ENCODE data around the gene TCFL5.
A peak's percentile ranks its signal among the peaks of the same experiment; 100 is the strongest.

The TCFL5 gene

DNA sequence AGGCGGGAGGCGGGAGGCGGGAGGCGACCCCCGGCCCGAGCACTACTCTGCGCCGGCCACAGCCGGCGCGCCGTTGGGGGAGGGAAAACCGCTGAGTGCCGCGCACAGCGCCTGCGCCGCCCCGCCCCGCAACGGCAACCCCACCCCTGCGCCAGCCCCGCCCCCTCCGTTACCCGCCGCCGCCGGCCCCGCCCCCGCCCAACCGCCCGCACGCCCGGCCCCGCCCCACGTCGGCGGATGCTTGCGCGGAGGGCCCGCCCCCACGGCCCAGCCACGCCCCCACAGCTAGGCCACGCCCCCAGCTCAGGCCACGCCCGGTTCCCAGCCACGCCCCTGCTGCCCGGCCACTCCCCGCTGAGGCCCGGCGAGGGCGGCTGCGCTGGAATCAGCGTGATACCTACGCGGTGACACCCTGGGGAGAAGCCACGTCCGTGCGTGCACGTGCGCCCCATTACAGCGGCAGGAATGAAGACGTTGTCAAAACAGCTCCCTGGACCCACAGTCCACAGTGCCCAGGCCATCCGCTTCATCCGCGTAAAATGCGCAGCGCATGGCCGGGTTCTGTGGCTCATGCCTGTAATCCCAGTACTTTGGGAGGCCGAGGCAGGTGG lies at the start of gene TCFL5:
TSS of gene TCFL5 (minus strand) at position 97 of the 611 bp plus-strand sequence. CDS start 152 bp downstream, outside the sequence.
- DNase-seq (ENCODE audit: low spot score) = peak; percentile 97

- no peak for DNase-seq (ENCODE audit: low spot score)
Observed at GRCh38 chr20:62910777-62911497, 49.3 kb upstream of the TCFL5 start.

DNA sequence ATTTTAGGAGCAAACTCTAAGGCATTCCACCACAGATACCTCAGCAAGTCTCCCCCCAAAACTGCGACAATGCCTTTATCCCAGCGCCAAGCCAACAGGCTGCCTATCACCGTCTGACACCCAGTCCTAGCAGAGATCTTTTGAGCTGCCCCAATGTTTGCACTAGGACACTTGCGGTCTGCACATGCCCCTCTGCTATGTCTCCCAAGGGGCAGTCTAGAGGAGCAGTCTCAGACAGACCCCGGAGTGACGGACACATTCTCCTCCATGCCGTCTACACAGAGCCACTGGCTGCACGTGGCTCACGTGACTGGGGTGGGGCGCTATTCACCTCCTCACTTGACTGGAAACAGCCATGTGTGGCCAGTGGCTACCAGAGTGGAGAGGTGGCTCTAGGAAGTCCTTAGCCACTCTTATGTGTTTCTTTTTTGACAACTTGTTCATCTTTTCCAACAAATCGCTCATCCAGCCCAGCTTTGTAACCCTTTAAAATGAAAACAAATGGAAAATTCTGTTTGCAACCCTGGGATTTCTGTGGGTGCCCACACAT lies 48.7 kb upstream of the TCFL5 start:
- DNase-seq (ENCODE audit: low spot score) = no peak

- no peak for DNase-seq (ENCODE audit: low spot score)
Observed at GRCh38 chr20:62908971-62909791, 47.6 kb upstream of the TCFL5 start.

GRCh38 chr20:62907384-62908317 lies 46.0 kb upstream of the TCFL5 start:
- DNase-seq (ENCODE audit: low spot score) = no peak

- no peak for DNase-seq (ENCODE audit: low spot score)
Observed at GRCh38 chr20:62906647-62907375, 45.2 kb upstream of the TCFL5 start.

DNA sequence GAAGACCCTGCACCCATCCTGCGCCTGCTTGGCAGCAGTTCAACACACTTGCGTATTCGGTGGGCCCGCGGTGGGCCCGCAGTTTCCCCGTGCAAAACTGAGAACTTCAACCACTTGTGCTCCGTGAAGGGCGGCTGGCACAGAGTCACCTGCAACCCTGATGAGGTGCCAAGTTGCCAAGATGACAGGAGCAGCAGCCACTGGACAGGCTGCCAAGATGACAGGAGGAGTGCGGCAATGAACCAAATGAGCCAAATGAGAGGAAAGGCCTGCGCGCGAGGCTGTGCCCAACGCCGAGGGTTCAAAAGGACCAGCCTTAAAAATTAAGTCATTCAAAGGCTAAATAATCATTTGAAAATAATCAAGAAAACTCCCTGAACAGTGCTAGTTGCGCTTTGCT lies 44.6 kb upstream of the TCFL5 start:
- no peak for DNase-seq (ENCODE audit: low spot score)

GRCh38 chr20:62905536-62906117 lies 44.0 kb upstream of the TCFL5 start:
- no peak for DNase-seq (ENCODE audit: low spot score)

DNA sequence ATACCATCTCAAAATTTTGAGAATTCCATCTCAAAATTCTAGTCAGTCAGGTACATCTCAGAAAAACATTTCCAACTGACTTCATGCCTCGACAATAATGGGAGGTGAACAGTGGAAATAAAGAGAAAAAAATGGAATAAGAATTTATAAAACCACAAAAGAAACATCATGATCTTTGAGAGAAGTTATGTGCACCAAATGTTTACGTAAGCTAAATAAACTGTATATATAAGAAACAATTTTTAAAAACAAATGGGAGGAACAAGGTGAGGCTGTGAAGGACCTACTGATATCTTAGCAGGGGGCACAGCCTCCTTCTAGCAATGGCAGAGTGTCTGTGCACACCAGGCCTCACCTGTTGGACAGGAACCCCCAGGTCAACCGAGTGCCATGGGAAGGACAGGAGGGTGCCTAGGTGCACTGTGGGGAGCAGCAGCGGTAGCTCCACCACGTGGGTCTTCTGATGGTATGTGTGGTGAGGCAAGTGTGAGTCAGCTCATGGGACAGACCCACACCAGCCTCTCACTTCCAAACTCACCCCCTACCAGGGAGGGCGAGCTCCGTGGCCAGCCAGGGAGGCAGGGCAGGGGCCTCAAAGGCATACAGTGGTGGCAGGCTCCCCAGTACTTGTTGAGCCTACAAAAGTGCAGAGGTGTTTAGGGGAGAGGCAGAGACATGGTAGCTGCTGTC lies 41.4 kb upstream of the TCFL5 start:
- no peak for DNase-seq (ENCODE audit: low spot score)

DNA sequence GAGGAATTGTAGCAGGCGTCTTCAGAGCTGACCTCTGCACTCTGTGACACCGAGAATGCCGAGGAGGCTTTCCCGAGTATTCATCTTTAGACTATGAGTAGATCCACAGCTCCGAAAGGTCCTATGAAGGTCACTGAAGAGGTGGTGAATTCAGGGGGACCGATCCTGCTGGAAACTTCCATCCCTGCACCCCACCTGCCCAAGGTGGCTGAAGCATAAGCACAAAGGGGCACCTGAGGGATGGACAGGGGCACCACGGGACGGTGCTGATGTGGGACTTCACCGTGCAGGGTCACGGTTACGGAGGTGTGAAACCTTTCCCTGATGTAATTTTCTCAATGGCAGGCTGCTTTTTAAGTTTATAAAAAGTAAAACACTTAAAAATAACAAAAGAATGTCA lies 40.3 kb upstream of the TCFL5 start:
- no peak for DNase-seq (ENCODE audit: low spot score)

DNA sequence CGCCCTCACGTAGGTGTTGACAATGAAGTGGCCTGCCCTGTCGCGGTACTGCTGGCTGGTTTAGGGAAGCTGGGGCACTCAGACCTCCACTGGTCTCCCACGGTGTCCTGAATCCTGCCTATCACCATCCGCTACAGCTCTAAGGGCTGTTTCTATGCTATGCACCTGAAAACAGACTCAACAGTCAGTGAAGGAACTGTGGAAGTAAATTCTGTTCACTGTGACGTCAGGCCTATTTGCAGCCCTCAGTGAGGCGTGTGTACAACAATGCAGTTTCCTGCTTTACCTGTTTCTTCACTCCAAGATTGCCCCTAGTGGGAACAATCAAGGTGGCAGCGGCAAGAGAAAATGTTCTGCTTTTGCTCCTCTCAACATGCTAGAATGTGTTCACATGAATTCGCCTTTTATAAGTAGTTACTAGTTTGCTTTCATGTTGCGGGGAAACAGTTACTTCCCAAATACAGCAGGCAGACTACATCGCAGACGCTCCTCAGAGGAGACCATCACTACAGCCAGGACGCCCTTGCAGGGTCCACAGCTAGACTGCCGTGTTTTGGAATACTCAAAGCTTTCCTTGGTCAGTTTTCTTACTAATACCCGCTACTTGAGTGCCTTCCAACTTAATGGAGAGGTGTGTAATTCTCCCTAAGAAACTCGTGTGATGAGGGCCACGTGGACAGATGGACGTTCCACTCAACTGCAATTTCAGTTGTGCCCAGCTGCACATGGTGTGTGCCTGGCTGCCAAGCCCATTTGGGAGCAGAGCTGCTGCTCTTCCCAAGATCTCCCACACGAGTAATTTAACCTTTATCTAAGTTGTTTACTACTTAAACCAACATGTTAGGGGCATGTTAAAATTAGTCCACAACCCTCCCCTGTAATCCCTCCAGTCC lies 39.3 kb upstream of the TCFL5 start:
- no peak for DNase-seq (ENCODE audit: low spot score)

DNA sequence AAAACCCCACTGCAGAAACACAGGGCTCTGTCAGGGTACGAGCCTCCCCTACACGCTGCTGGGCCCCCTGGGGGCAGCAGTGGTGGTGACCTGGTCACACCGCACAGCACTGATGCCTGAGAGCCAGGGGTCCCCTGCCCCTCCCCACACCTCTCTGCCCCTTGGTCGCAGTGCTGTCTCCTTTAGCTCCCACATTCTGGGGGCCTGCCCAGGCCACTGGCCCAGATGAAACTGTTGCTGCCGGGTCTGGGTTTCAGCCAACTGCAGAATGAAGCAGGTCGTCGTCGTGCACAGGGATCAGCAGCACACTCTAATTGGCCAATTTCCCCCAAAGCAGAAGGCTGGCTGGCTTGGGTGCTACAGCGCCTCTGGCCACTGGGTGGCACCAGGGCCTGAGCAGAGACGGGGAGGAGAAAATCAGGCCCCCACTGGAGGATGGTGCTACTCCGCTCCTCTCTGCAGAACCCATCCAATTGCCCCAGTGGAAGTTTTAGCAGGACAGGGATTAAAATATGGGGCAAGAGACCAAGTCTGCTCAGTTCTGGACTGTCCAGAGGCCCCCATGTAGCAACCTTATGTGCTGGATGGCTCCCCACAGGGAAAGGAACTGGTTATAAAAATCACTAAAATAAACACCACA lies 38.5 kb upstream of the TCFL5 start:
- peak; percentile 81 for DNase-seq (ENCODE audit: low spot score)

GRCh38 chr20:62899633-62900051 lies 38.0 kb upstream of the TCFL5 start:
- DNase-seq (ENCODE audit: low spot score) = no peak

DNA sequence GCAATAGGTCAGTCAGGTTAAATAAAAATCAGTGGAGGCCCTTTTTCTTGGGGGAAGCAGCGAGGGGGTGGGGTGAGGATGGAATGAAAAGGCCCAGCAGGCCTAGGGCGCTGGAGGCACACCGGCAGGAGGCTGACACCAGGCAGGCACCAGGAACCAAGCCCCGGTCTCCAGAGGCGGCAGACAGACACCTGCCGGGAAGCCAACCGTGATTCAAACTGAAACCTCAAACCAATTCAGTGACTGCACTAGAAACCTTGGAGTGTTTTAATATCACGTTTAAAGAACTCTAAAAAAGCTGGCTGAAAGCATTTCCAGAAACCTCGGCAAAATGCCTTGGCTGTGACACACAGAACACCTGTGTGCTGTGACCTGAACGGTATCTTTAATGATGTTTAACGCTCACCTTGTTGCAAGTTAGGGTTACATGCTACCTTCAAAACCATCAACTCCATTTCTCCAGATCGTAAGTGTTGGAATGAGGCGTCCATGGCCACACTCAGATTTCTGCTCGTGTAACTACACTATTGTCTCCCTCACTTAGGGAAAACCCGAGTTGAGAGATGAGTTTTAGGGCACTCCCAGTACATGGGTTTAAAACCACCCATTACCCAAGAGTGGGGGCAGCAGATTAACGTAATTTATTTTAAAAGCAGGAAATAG lies 37.5 kb upstream of the TCFL5 start:
- DNase-seq (ENCODE audit: low spot score) = no peak

GRCh38 chr20:62898093-62898964 lies 36.7 kb upstream of the TCFL5 start:
- DNase-seq (ENCODE audit: low spot score) = no peak

- no peak for DNase-seq (ENCODE audit: low spot score)
Observed at GRCh38 chr20:62897666-62898065, 36.0 kb upstream of the TCFL5 start.

DNA sequence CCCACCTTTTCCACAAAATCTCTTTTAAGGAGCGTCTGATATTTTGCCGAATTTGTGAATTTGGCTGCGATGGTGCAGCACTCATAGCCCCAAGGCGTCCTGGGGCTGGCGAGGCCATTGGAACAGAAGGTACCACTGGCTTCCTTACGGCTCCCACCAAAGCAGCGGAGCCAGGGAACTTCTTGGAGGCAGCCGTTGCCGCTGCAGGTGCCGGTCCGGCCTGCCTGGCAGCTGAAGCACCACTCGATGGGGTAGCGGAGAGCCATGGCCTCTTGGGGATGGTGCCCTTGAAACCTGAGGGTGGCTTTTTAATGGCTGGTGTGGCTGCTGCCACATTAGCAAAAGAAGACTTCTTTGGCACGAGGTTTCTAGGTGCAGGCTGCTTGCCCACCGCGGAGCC lies 34.9 kb upstream of the TCFL5 start:
- no peak for DNase-seq (ENCODE audit: low spot score)
